ENCODE measurements around the gene INTS1.
"Not testable (repeated sequence)": the region's sequence is repeated elsewhere in the genome, so short reads cannot be mapped to it uniquely, and the experiment has no call there.

The INTS1 gene

GRCh38 chr7:1444925-1445322 lies 59.3 kb downstream of the INTS1 start:
- no peak for DNase-seq

GRCh38 chr7:1444214-1444924 lies 59.8 kb downstream of the INTS1 start:
- DNase-seq = no peak

- not testable (repeated sequence) for DNase-seq
These were observed 60.5 kb downstream of the INTS1 start for GRCh38 chr7:1443587-1444200.

- DNase-seq = no peak
These were observed 61.6 kb downstream of the INTS1 start for GRCh38 chr7:1442355-1443124.

- DNase-seq = no peak
These were observed 62.4 kb downstream of the INTS1 start for GRCh38 chr7:1441615-1442354.

- DNase-seq = no peak
These were observed 63.6 kb downstream of the INTS1 start for GRCh38 chr7:1440620-1441019.

DNA sequence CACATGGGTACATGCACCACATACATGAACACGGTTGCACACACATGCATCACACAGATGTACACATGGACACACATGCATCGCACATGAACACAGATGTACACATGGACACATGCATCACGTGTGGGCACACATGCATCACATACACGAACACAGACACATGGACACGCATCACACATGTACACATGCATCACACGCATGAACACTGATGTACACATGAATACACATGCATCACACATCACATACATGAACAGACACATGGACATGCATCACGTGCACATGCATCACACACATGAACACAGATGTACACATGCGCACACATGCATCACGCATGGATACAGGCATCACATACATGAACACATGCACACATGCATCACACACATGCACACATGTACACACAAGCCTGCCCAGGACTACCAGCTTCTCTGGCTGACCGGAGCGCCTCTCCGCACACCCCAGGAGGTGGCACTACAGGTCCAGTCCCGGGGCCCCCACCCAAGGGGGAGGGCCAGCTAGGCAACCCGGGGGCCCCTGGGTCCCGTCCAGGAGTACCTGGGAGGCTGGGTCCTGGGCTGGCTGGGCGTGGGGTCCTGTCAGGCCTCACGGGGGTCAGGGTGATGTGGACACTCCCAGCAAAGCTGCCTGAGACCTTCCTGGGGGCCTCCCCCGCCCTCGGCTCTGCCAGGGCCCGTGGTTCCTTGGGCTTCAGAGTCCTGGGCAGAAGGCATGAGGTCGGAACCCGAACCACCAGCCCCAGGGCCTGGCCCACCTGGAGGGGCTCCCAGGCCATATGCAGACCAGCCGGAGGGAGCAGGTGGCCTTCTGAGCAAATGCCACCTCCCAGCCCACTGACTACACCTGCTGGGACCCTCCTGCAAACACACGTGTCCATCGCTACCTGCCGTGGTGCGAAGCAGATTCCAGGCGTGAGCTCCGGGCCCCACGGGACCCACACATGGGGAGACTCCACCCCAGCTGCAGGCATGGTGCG lies 64.5 kb downstream of the INTS1 start:
- DNase-seq = no peak

DNA sequence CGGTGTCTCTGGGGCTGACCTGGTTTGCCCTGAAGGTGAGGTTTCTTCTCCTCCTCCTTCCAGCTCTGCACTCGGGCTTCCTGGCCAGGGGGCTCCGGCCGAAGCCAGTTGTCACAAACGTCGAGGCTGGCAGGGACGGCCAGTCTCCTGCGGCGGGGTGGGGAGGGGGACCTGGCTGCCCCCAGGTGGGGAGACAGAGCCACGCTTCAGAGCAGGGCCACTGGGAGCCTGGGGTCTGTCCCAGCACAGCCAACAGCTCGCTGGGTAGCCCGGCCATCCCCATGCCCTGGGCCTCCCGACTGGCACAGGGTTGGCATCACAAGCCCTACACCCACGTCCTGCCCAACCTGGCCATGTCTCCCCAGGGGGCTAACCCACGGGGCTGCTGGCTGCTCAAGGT lies 65.4 kb downstream of the INTS1 start:
- DNase-seq = no peak

GRCh38 chr7:1438208-1438607 lies 66.0 kb downstream of the INTS1 start:
- no peak for DNase-seq

DNA sequence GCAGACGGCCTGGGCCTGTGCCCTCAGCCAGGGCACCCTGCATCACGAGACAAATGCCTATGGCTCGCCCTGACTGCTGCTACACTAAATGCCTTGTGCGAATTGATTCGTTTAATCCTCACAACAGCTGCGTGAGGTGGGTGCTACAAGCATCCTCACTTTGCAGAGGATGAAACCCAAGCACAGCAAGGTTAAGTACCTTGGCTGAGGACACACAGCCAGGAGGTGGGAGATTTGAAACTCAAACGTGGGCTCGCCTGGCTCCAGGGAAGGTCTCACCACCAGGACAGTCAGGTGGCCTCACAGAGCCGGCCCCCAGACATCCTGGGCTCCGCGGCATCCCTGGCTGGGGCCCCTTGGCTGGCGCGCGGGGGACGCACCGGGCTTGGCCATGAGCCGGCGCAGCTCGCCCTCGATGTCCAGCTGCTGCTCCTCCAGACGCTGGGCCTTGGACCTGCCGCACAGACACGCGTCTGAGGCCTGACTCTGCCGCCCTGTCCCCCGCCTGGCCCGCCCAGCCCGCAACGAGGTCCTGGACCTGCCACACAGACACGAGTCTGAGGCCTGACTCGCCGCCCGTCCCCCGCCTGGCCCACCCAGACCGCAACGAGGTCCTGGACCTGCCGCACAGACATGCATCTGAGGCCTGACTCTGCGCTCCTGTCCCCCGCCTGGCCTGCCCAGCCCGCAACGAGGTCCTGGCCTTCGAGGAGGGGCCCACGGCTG lies 66.9 kb downstream of the INTS1 start:
- DNase-seq = no peak

GRCh38 chr7:1436608-1437007 lies 67.6 kb downstream of the INTS1 start:
- DNase-seq = no peak

DNA sequence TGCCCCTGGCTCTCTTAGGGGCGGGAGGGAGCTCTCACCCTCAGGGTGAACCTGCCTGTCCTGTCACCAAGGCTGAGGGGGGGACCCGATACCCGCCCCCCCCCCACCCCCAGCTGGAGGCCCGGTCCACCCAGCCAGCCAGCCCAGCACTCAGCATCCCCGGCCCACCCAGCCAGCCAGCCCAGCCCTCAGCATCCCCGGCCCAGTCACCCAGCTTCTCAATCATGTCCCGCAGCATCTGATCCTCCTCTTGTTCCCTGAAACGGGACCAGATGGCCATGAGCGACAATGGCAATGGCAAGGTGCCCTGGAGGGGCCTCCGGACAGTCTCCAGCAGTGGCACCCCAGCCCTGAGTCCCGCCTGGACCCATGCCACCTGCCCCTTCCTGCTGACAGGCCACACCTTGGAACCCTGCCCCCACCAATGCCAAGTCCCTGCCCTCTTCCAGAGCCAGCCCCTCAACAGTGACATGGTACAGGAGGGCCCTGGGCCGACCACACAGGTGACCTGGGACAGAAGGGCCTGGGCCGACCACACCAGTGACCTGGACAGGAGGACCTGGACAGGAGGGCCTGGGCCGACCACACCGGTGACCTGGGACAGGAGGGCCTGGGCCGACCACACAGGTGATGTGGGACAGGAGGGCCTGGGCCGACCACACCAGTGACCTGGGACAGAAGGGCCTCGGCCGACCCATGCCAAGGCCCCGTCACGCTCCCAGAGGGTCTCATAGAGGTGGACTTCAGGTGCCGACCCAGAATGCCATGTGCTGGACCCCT lies 69.1 kb downstream of the INTS1 start:
- DNase-seq = no peak

- no peak for DNase-seq
These were observed 69.9 kb downstream of the INTS1 start for GRCh38 chr7:1434165-1434718.

- DNase-seq = no peak
These were observed 70.9 kb downstream of the INTS1 start for GRCh38 chr7:1433128-1433920.

DNA sequence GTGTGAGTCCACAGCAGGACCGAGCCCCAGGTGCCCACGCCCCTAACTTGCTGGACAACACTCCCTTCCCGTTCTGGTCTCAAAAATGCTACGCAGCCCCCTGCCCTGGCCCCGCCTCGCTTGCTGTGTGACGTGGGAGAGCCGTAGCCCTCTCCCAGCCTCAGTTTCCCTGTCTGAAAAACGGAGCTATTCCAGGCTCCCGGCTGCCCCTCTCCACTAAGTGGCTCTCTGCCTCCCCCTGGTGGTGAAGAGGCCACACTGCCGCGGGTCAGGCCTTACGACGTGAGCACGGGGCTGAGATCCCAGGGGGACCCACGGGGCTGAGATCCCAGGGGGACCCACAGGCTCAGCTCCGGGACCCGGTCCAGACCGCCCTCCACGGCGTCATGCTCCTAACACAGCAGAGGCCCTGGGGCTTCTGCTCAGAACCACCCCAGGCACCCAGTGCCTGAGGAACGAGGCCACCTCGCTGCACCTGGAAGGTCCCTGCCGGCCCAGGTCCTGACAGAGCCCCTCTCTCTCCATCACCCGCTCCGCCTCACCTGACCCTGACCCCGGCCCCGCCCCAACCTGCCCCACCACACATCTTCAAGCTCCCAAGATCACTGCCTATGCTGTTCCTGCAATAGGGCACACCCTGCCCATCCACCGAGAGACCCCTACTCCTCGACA lies 71.6 kb downstream of the INTS1 start:
- peak; percentile 65 for DNase-seq

DNA sequence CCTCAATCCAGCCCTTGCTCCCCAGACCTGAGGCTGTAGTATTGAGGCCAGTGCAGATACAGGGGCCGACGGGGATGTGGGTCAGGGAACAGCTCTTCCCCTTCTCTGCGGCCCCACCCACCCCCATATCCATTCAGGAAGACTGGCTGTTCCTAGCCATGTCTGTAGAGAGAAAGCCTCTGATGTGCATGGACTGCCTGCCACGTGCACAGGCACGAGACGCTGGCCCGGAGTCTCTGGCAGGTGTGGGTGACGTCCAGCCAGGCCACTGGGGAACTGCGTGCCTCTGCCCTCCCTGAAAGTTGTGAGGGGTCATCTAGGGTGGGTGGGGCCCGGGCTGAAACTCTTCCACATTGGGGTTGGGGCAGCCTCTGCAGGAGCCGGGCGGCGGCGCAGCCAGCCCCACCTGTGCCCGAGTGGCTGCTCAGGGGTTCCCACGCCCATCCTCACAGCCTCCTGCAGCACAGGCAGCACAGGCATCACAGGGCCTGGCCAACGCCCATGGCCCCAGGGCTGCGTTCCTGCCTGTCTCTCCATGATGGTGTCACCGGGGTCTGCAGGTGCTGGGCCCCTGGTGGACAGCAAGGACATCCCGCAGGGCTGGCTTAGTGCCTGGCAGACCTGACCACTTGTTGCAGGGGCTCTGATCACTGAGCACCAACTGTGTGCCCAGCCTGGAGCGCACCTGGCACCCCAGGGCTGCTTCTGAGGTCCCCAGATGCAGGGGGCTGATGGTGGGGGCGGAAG lies 72.4 kb downstream of the INTS1 start:
- no peak for DNase-seq

DNA sequence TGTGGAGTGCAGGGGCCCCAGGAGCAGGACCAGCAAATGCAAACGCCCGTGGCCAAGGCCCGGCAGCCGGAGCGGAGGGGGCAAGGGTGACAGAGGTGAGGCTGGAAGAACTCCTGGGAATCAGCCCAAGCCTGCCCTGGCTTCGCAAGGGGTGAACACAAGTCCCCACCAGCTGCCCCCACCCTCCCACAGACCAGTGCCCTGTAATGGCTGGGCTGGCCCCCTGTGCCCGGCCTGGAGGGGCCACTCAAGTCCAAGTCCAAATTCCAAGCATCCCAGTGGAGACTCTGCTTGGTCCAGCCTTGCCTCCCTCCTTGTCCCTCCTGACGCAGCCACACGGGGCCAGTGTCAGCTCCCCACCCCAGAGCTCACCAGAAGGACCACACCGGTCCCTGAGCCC lies 73.0 kb downstream of the INTS1 start:
- no peak for DNase-seq
